SU-DHL-6 (cell line): ENCODE measurements around the gene AIG1.

Experiments
- H2AFZ ChIP-seq: fragments of 200-600 bp; sonication (generic); 2 replicates; pipeline ENCODE4 v1.6.1; 2014; ENCODE audit warnings: low read depth, mild to moderate bottlenecking, moderate library complexity, mixed read lengths, antibody characterized with exemption, low read length; ENCODE audit not compliant: severe bottlenecking
- H3F3A ChIP-seq: fragments of 200-600 bp; shearing (Covaris generic); 2 replicates; pipeline ENCODE4 v1.6.0; 2016; ENCODE audit warnings: antibody characterized with exemption, mild to moderate bottlenecking; ENCODE audit not compliant: insufficient read depth
- H3K27ac ChIP-seq: fragments of 200-600 bp; sonication (generic); 2 replicates; pipeline ENCODE4 v1.5.1; 2016; ENCODE audit warnings: low read depth, mild to moderate bottlenecking, low read length, moderate library complexity, mixed read lengths
- H3K27me3 ChIP-seq: fragments of 200-600 bp; sonication (generic), shearing (Covaris generic); 2 replicates; pipeline ENCODE4 v1.6.0; 2014; ENCODE audit warnings: mild to moderate bottlenecking, low read length
- H3K36me3 ChIP-seq: fragments of 200-600 bp; sonication (generic); 2 replicates; pipeline ENCODE4 v1.6.1; 2014; ENCODE audit warnings: mild to moderate bottlenecking, low read length, mixed read lengths
- H3K4me2 ChIP-seq: fragments of 300-600, 200-600 bp; shearing (Covaris generic), sonication (generic); 2 replicates; pipeline ENCODE4 v1.6.0; 2014; ENCODE audit warnings: low read length, low read depth, mild to moderate bottlenecking; ENCODE audit not compliant: poor library complexity, severe bottlenecking
- H3K4me3 ChIP-seq: fragments of 200-600 bp; sonication (generic); 2 replicates; pipeline ENCODE4 v1.5.1; 2014; ENCODE audit warnings: antibody characterized with exemption, low read length, mild to moderate bottlenecking, mixed read lengths; ENCODE audit not compliant: insufficient read depth, poor library complexity, severe bottlenecking
- H3K79me2 ChIP-seq: fragments of 200-600 bp; sonication (generic); 2 replicates; pipeline ENCODE4 v1.6.1; 2014; ENCODE audit warnings: mild to moderate bottlenecking, low read length, moderate library complexity; ENCODE audit not compliant: insufficient read depth
- H3K9ac ChIP-seq: fragments of 200-600 bp; sonication (generic); 2 replicates; pipeline ENCODE4 v1.7.0; 2014; ENCODE audit warnings: mild to moderate bottlenecking, low read length
- H3K9me2 ChIP-seq: fragments of 200-600 bp; sonication (generic); replicated peaks from 2 replicates; pipeline ENCODE4 v1.6.1; 2014; ENCODE audit warnings: low read length; ENCODE audit not compliant: insufficient read depth
- H3K9me3 ChIP-seq: fragments of 200-600 bp; sonication (generic); 2 replicates; pipeline ENCODE4 v1.6.1; 2014; ENCODE audit warnings: low read length, mixed read lengths; ENCODE audit not compliant: insufficient read depth
- H4K20me1 ChIP-seq: fragments of 200-600 bp; sonication (generic); 2 replicates; pipeline ENCODE4 v1.6.1; 2014; ENCODE audit warnings: low read depth, mild to moderate bottlenecking, antibody characterized with exemption, low read length, moderate library complexity, mixed read lengths
- CTCF ChIP-seq: fragments of 200-600 bp; sonication (generic); IDR thresholded peaks from one replicate; pipeline ENCODE4 v1.5.1; 2017; ENCODE audit warnings: antibody characterized with exemption, mild to moderate bottlenecking, low read length, moderate library complexity; ENCODE audit not compliant: insufficient read depth, poor library complexity, severe bottlenecking
- EZH2phosphoT487 ChIP-seq: fragments of 200-600 bp; sonication (generic), shearing (Covaris generic); conservative IDR thresholded peaks from 2 replicates; pipeline ENCODE4 v1.6.1; 2018; ENCODE audit warnings: mild to moderate bottlenecking, antibody characterized with exemption, low read length, moderate library complexity, mixed read lengths

Gene AIG1

GRCh38 chr6:143215771-143216170 is 155.1 kb downstream of the AIG1 start:
- no peak overlapping the region for H3K4me2 ChIP-seq
- H3K9me3 ChIP-seq, result no peaks in the 10 kb centered on the region
- no peaks in the 10 kb centered on the region for H3K79me2 ChIP-seq
- H3K27me3 ChIP-seq, result no peaks in the 10 kb centered on the region
- no peak overlapping the region for H3K9ac ChIP-seq
- TF ChIP-seq CTCF (no peak), EZH2phosphoT487 (no peak)
- H3K4me3 ChIP-seq, result no peak overlapping the region
- no peaks in the 10 kb centered on the region for H3F3A ChIP-seq
- no peaks in the 10 kb centered on the region for H3K9me2 ChIP-seq
- H2AFZ ChIP-seq, result no peak overlapping the region
- H3K36me3 ChIP-seq, result no peaks in the 10 kb centered on the region
- H3K27ac ChIP-seq, result no peak overlapping the region
- no peaks in the 10 kb centered on the region for H4K20me1 ChIP-seq

GRCh38 chr6:143218233-143218632 is 157.5 kb downstream of the AIG1 start:
- Histone ChIP-seq H3K4me3 (no peak overlapping the region), H3K9me3 (no peaks in the 10 kb centered on the region), H3K79me2 (no peaks in the 10 kb centered on the region), H3K27ac (no peak overlapping the region), H3K4me2 (no peak overlapping the region), H3K36me3 (no peaks in the 10 kb centered on the region), H3K27me3 (no peaks in the 10 kb centered on the region), H3K9me2 (no peaks in the 10 kb centered on the region), H3K9ac (no peak overlapping the region), H3F3A (no peaks in the 10 kb centered on the region), H4K20me1 (no peaks in the 10 kb centered on the region), H2AFZ (no peak overlapping the region)
- TF ChIP-seq CTCF, result no peak
- TF ChIP-seq EZH2phosphoT487, result no peak

DNA sequence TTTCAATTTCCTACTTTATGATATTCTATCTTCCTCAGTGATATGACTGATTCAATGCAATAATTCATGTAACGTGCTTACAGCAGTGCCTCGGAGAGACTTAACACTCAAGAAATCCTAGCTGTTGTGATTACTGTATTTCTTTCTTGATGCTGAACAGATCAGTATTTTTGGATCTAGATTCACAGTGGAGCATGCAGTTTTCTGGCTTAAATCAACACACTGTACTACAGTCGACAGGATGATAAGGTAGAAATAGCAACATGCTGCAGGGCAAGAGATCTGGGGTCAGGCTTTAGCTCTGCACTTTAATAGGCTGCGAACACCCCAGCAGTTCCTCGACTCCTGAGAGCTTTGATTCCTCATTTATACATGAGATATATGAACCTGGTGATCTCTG is 161.0 kb downstream of the AIG1 start:
- Histone ChIP-seq H3K36me3 (no peaks in the 10 kb centered on the region), H2AFZ (no peak overlapping the region), H3K4me2 (no peak overlapping the region), H3F3A (no peaks in the 10 kb centered on the region), H3K27me3 (no peaks in the 10 kb centered on the region), H3K27ac (no peak overlapping the region), H3K4me3 (no peak overlapping the region), H3K9me3 (no peaks in the 10 kb centered on the region), H3K79me2 (no peaks in the 10 kb centered on the region), H3K9ac (no peak overlapping the region), H4K20me1 (no peaks in the 10 kb centered on the region), H3K9me2 (no peaks in the 10 kb centered on the region)
- TF ChIP-seq CTCF, result no peak
- TF ChIP-seq EZH2phosphoT487, result no peak

- H3K4me2 ChIP-seq, result no peak overlapping the region
- H3K79me2 ChIP-seq, result no peaks in the 10 kb centered on the region
- H4K20me1 ChIP-seq, result no peaks in the 10 kb centered on the region
- no peak for TF ChIP-seq EZH2phosphoT487
- H3K27me3 ChIP-seq, result no peaks in the 10 kb centered on the region
- no peak overlapping the region for H3K4me3 ChIP-seq
- no peaks in the 10 kb centered on the region for H3F3A ChIP-seq
- no peak overlapping the region for H2AFZ ChIP-seq
- no peaks in the 10 kb centered on the region for H3K9me3 ChIP-seq
- H3K9ac ChIP-seq, result no peak overlapping the region
- H3K36me3 ChIP-seq, result no peaks in the 10 kb centered on the region
- no peak overlapping the region for H3K27ac ChIP-seq
- H3K9me2 ChIP-seq, result no peaks in the 10 kb centered on the region
Measured at GRCh38 chr6:143222310-143222709, 161.6 kb downstream of the AIG1 start.
